ENCODE measurements around the gene APH1B.

DNA sequence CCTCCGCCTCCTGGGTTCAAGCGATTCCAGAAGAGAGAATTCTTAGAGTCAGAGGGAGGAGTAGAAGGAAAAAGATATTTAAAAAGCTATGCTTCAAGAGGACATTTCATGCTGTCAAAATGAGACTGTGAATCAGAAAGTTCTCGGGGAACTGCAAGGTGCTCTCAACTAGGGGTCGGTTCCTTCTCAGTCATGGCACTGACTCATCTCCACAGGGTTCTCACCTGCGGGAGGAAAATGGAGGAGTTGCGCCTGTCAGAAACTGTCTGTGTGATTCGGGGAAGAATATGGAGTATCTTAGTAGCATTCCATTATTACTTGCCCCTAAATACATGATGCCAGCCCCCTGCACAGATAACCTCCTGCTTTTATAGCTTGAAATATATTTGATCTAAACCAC lies 47.4 kb downstream of the APH1B start:
- TF ChIP-seq, protein P1, sequence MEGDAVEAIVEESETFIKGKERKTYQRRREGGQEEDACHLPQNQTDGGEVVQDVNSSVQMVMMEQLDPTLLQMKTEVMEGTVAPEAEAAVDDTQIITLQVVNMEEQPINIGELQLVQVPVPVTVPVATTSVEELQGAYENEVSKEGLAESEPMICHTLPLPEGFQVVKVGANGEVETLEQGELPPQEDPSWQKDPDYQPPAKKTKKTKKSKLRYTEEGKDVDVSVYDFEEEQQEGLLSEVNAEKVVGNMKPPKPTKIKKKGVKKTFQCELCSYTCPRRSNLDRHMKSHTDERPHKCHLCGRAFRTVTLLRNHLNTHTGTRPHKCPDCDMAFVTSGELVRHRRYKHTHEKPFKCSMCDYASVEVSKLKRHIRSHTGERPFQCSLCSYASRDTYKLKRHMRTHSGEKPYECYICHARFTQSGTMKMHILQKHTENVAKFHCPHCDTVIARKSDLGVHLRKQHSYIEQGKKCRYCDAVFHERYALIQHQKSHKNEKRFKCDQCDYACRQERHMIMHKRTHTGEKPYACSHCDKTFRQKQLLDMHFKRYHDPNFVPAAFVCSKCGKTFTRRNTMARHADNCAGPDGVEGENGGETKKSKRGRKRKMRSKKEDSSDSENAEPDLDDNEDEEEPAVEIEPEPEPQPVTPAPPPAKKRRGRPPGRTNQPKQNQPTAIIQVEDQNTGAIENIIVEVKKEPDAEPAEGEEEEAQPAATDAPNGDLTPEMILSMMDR (IDR thresholded peaks at IDR 0.05): no peak
- no peak for TF ChIP-seq EP300 (IDR thresholded peaks at IDR 0.05; ENCODE audit: low read depth)
- no peak for TF ChIP-seq POLR2AphosphoS5 (IDR thresholded peaks at IDR 0.05)
- no peak for TF ChIP-seq POLR2A (IDR thresholded peaks at IDR 0.05)

Data from transverse colon (tissue), 4 donors.